NCI-H748 treated with DMSO at 0.1 percent for 48 hours (cell line): ENCODE results near the gene VSTM2B.
A peak's percentile ranks its signal among the peaks of the same experiment; 100 is the strongest.

Source experiments
- DNase-seq: peaks from one replicate; lab custom pipeline; 2025; lab: John Stamatoyannopoulos, UW

VSTM2B gene

DNA sequence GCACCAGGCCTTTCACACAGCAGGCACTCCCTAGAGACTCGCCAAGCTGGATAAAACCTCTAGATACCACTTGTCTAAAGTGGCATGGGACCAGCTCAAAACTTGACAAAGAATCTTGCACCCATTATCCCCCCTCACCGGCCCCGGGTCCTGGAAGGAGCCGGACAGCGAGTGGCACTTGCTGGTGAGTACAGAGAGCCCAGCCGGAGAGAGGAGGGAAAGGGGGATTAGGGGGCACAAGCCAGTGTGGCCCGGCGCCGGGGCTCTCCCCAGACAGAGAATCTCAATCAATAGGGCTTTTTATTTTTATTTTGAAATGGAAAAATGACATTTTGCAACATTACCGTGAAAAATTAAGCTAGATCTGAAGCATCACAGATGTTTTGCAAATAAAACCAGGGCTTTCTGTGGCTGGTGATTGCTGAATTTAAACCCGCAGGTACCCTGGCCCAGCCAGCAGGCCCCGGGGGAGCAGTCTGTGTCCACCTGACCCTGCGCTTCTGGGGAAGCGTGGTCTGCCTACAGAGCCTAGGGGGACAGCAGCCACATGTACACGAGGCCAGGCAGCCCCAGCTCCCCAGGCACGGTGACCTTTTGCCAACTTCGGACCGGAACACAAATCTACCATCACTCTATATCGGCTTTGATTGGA, 10.0 kb upstream of the VSTM2B start:
- no peak for DNase-seq

DNA sequence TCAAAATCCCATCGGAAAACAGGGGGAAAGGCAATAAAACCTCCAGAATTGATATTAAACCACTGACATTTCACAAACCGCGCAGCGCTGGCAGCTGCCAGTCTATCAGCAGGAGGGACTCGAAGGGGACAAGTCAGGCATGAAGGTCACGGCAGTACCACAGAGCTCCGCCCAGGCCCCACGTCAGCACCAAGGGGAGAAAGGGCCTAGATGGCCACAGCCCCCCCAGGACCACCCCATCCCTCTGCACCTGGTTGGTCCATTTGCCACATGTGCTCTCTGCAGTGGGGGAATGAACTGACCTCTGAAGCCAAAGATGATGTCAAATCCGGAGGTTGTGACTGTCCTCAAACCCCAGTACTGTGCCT, 9.5 kb upstream of the VSTM2B start:
- DNase-seq, result no peak

DNA sequence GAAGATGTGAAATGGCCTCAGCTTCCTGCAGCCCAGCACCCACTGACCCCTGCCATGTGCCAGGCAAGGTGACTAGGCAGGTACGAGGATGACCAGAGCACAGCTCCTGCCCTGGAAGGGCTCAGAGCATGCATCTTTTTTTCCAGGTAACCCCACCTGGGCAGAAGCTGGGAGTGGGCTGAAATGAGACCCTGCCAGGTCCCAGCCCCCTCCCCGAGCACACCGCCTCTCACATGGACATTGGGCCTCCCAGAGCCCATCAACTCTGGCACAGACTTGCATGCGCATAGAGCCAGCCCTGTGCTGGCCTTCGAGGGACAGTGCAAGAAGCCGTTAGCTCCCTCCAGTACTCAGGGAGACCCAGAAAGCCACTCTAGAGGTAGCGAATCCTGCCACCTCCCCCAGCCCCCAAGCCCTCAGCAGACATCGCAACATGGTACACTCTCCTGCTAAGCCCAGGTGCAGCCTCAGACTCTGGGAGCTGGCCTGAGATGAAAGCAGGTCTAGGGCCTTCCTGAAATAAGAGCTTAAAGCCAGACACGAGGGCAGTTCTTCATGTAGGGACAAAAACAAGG, 8.9 kb upstream of the VSTM2B start:
- DNase-seq, result no peak

DNA sequence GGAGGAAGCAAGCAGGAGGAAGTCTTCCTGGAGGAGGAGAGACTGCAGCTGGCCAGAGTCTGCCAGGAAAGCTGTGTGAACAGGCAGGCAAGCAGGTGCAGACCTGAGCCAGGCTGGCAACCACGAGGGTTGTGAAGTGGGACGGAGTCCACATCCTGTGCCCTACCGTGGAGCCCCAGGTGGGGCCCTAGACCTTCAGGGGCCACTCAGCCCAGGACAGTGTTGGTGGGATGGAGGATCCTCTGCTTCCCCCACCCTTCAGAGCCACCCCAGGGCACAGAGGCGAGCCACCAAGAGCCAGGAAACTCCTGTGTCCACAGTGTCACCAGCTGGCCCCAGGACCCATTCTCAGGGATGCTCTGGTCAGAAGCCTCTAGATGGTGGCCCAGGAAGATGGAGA, 8.4 kb upstream of the VSTM2B start:
- no peak for DNase-seq

DNA sequence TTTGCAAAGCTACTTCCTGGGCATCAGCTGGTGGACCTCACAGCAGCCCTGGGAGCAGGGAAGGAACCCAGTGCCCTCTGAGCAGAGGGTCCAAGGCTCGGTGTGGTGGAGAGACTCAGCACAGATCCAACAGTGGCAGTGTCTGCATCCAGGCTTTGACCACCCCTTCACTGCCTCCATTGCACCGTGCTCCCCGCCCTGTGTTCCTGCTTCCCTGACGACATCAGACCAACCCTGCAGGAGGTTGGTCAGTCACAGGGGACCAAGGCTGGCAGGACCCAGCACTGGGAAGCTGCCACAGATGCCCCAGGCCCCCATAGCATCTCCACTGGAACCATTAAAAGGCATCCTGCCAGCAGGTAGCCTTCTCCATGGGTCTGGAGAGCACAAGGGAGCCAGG, 7.8 kb upstream of the VSTM2B start:
- no peak for DNase-seq

DNA sequence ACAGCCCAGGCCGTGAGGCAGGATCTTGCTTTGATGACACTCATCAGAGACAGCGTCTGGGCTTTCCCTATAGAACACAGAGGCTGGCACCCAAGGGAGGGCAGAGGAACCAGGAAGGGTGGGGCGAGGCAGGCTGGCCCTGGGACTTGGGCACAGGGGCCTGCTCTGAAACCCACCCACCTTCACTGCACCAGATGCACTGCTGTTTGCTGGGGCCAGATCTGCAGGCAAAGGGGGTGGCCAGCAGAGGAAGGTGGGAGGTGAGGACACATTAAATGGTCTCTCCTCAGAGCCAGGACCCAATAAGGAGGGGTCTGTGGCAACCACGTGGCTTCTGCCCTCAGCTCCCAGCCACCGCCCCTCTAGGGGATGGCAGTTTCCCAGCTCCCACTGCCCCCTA, 6.6 kb upstream of the VSTM2B start:
- DNase-seq, result no peak

DNA sequence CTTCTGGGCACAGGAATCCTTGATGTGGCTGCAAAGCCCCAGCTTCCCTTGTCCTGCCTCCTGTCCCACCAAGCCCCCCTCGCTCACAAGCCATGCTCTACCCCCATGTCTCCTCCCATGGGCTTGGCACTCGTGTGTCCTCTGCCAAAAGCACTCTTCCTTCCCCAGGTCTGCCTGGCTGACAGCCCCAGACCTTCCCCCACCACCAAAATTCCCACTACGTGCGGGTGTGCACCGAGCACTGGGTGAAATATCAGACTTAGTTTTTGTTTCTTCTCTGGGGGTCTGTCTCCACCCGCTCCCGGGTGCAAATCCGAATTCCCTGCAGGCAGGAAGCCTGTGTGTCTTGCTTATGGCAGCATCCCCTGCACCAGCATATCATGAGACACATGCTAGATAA, 5.9 kb upstream of the VSTM2B start:
- DNase-seq, result no peak

DNA sequence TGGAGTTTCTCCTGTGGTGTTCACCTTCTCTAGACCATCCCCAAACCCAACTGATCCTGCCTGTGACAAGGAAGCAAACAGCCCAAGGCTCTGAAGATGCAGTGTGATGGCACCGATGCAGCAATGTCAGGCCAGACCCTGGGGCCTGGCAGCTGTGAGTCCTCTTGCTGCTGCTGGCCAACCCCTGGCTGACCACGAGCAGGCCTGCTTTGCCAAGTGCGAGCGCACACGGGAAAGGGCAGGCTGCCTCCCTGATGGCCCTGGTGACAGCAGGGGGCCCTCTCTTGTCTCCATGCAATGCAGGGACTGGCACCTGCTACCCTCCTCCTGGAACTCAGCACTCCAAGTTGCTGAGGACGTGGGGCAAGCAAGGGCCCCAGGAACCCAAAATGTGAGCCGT, 5.4 kb upstream of the VSTM2B start:
- DNase-seq, result no peak

DNA sequence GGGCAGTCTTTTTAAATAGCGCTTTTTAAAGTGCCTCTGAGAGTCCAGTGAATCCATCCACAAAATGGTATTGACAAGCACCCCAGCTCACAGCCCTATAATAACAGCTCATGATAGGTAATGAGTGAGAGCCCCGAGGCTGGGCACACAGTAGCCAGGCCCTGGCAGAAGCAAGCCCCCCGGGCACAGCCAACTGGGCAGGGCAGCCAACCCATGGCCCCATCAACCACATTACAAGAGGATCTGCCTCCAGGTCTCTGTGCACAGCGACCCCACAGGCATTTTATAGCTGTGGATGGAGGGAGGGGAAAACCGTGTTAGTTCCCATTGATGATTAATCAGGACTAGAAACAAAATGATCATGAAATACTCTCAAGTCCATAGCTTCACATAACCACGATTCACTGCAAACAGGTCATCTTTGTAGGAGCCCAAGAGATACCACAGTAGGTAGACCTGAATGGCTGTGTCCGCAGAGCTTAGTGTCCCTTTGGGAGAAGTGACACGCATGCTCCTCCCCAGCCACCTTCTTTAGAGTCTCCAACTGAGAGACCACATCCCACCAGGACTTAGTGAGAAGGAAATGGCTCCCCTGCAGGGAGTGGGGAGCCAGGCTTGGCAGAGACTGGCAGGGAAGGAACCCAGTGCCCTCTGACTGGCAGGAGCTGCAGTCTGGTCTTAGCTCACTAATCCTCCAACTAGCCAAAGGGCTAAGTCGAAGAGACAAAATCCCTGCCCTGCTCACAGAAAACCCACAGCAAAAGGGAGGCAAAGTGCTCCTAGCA, 4.3 kb upstream of the VSTM2B start:
- DNase-seq, result no peak

DNA sequence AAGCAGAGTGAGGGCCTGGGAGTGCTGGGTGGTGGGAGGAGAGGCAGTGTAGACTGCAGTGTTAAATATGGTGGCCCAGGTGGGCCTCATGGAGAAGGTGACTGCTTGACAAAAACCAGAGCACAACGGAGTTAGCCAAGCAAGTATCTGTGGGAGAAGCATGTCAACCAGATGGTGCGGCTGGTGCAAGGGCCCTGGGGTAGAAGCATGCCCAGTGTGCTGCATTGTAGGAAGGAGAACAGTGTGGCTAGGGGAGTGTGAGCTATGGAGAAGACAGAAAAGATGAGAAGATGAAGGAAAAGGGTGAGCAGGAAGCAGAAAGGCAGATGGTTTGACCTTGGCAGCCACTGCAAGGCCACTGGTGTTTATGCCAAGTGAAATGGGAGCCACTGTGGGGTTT, 2.2 kb upstream of the VSTM2B start:
- DNase-seq, result no peak

DNA sequence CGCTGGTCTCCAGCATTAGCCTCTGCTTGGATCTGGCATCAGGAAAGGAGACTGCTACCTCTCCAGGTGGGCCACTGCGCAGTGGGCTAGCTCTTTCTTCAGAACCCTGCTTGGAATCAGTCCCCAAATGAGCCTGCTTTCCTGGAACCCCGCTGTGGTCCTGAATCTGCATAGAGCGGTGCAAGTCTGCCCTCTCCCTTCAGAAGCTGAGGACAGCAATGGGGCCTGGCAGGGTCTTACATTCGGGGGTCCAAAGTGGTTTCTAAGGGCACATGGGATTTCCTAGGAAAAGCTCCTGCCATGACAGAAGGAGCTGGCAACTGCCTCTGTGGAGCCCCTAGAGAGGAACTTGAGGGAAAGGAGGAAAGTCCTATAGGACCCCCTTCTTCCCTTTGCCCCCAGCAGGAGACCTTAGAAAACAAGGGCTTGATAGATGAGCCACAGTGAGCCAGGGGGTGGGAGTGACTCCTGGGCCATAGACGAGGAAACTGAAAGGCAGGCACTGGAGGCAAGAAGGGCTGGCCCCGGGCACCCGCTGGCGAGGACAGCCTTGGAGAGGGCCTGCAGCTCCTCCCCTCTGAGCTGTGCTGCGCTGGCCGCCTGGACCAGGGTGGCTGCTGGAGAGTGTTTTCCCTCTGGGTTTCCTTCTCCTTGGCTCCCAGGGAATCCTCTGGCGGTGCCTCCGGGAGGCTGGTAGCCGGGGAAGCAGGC, 1.4 kb upstream of the VSTM2B start:
- no peak for DNase-seq

DNA sequence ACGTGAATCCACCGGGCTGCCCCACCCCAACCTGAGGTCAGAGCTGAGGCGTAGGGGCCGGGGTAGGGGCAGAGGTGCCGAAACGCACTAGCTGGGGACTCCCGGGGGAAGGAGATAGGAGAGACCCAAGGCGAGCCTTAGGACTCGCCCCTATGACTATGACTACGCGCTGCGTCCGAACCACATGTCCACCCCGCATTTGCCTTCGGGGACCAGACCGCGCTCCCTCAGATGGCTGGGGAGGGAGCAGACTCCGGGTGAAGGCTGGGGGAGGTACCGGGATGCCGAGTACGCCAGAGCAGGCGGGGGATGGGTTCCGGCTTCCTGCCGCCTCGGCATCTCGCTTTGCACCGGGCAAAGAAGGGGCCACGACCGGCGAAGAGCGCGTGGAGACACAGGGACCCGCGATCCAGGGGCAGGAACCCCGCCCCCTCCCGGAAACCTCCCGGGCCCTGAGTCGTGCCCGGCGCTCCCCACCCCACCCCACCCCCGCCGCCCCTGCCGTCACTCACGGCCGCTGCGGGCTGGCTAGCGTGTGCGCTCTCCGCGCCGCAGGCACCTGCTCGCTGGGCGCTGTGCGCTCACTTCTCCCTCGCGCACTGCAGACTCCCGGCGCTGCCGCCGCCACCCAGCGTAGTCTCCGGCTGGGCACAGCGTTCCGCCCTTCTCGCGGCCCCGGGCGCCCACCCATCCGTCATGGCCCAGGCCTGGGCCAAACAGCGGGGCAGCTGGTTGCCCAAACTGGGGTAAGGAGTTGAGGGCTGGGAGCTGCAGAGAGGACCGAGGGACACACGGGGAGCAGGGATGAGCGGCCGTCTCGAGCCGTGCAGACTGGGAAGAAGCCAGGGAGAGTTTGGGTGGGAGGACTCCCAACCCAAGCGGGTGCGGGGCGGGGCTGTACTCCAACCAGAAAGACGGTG, 622 bp upstream of the VSTM2B start:
- peak; percentile 6 for DNase-seq

DNA sequence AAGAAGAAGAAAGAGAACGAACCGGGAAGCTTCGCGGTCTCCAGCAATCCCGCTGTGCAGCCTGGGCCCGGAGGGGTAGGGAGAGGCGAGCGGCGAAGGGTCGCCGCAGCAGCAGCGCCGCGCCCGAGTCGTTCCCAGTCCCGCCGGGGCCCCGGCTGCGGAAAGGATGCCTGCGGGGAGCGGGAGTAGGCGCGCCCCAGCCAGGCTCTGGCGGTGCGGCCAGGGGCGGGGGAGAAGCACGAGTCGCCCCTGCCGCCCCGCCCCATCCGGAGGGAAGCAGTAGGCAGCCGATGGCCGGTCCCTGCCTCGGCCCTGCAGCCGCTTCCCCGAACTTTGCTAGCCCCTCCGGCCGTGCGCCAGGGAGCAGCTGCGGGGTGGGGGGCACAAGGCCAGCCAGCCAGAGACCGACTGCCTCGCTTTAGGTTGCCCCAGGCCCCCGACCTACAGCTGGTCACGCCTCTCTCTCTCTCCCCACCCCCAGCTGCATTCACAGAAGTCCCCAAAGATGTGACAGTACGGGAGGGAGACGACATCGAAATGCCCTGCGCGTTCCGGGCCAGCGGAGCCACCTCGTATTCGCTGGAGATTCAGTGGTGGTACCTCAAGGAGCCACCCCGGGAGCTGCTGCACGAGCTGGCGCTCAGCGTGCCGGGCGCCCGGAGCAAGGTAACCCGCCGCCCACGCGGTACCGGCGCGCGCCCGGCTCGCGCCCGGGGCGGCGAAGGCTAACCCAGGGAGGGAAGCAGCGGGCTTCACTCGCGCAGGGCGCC, 1.1 kb downstream of the VSTM2B start:
- no peak for DNase-seq

DNA sequence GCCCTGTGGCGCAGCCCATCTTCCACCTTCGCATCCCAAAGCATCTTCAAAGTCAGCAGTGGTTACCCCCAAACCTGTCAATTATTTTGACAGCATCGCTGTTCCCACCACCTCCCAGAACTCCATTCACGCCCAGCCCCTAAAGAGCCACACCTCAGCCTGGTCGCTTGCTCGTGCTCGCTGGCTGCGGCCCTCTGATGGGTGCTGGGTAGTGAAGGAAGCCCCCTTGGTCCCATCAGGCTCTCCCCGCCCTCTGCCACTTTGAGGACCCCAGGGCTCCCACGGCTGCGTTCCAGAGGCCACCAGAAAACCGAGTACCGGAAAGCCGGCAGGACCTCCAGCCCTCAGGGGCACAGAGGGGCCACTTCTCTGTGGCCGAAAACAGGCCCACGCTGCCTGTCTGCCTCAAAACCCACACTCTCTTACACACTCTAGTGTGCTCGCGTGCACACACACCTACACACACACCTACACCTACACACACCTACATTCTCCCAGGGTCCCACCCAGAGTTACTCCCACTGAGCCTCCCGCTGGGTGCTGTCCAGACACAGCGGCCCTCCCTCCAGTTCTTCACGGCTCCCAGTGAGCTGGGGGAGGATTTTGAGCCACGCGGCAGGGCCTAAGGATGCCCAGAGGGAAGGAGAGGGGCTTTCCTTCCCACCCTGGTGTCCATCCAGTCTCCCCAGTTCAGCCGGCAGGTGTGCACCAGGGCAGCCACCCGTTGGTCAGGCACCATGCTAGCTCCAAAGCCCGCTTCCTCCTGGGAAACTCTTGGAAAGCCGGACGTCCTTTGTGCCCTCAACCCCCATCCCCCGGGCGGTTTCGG, 1.9 kb downstream of the VSTM2B start:
- DNase-seq, result no peak

DNA sequence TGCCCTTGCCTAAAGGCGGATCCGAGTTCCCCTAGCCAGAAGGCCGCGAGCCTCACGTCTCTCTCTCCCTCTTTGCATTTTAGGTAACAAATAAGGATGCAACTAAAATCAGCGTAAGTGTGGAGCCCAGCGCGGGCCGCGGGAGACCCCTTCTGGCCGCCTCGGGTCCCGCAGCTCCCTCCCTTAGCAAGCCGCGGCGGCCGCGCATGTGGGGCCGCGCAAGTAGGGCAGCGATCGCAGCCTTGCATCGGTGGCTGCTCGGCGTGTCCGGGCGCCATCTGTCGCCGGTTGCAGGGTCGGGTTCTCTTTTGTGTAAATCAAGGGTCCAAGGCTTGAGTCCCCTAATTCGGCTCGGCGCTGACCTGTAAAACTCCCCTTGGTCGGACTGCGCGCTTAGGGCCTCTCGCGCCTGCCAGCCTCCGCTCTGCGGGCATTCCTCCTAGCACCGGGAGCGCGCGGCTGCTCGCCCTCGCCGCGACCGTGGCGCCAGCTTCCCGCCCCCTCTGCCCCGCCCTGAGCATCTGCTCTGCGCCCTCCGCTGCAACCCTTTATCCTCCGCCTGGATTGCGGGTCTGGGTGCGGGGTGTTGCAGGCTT, 2.7 kb downstream of the VSTM2B start:
- DNase-seq, result peak; percentile 57

DNA sequence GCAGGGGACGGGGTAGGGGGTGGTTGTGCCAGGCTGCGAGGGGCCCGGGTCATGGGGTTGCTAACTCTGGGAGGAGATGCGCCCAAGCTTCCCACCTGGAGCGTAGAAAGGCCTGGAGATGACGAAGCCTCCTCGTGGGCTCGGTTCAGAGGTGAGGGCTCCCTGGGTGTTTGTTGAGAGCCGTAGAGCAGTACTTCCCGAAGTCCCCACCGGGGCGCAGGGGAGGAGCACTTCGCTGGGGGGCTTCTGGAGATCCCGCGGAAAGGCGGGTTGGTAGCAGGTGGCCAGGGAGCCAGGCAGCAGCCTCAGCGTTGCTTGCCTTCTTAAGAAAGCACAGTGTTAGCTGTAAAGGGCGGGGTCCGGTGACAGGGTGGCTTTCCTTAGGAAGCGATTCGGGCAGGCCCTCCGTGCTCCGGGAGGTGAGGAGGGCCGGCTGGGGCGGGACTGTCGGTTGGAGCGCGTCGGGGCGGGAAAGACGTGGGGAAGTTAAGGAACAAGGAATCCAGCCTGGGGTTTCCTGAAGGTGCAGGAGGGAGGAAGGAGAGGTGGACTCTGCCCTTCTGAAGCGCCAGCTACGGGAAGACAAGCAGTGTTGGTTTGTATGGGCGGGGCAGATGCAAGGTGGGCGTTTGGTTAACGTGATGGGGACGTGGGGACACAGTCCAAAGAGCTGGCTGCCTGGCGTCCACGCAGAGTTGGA, 3.3 kb downstream of the VSTM2B start:
- DNase-seq, result no peak

DNA sequence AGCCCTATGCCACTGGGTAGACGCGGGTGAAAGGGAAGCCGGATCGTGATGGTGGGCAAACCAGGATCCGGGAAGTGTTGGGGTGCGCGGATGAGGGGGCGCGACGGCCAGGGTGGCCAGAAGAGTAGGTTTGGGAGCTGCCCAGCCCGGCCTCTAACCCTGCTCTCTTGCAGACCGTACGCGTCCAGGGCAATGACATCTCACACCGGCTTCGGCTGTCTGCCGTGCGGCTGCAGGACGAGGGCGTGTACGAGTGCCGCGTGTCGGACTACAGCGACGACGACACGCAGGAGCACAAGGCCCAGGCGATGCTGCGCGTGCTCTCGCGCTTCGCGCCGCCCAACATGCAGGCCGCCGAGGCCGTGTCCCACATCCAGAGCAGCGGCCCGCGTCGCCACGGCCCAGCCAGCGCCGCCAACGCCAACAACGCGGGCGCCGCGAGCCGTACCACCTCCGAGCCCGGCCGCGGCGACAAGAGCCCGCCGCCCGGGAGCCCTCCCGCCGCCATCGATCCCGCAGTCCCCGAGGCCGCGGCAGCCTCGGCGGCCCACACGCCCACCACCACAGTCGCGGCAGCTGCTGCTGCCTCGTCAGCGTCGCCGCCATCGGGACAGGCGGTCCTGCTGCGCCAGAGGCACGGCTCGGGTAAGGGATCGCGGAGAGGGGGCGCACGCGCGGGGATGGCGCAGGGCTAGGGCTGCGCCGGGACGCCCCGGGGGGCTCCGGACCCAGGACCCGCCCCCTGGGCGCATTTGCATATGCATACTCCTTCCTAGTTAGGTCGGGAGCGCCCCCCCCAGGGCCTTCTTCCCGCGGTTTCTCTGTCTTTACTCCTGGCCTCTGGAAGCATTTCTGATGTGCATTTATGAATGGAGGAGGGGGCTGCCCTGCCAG, 4.1 kb downstream of the VSTM2B start:
- no peak for DNase-seq
